Skeletal muscle tissue (tissue), 4 donors: ENCODE results near the gene PALM2AKAP2. TPM values are rescaled to one million over a fixed set of nuclear protein-coding genes. Genes with fewer than 3 reads are reported as not detected.

Source experiments
- H3K27ac ChIP-seq: one replicate; pipeline ENCODE4 v1.7.0; 2013; ENCODE audit warnings: mild to moderate bottlenecking, low read depth, low read length, inconsistent platforms
- H3K27me3 ChIP-seq, 3 donors: one replicate each; pipeline ENCODE4 v1.7.0; 2013; ENCODE audit warnings: low read length in 3 of 3; ENCODE audit not compliant: control insufficient read depth in 3 of 3, insufficient read depth in 3 of 3
- H3K36me3 ChIP-seq, 3 donors: one replicate each; pipeline ENCODE4 v1.7.0; 2013; ENCODE audit warnings: low read length in 3 of 3; ENCODE audit not compliant: control insufficient read depth in 3 of 3, insufficient read depth in 3 of 3
- H3K4me1 ChIP-seq, 3 donors: one replicate each; pipeline ENCODE4 v1.7.0; 2013; ENCODE audit warnings: low read length in 3 of 3, mild to moderate bottlenecking in 3 of 3; ENCODE audit not compliant: control insufficient read depth in 3 of 3, insufficient read depth in 3 of 3
- H3K4me3 ChIP-seq, 3 donors: one replicate each; pipeline ENCODE4 v1.7.0; 2013; ENCODE audit warnings: low read length in 3 of 3
- H3K9ac ChIP-seq, 3 donors: one replicate each; pipeline ENCODE4 v1.7.0; 2013; ENCODE audit warnings: low read length in 3 of 3, mild to moderate bottlenecking in 3 of 3, moderate library complexity in 2 of 3, low read depth in 1 of 3
- H3K9me3 ChIP-seq, 3 donors: one replicate each; pipeline ENCODE4 v1.7.0; 2013; ENCODE audit warnings: low read length in 3 of 3; ENCODE audit not compliant: control insufficient read depth in 3 of 3
- total RNA-seq: library from RNA; depleted of rRNA; stranded (reverse); fragments of >200 nt; gene quantifications from one replicate; pipeline ENCODE4 v1.2.3, GENCODE V29; 2014
- donor health status: Osteomylitis.

The PALM2AKAP2 gene
- total RNA-seq, 1 donor from 2014 or later = 24.0 TPM

DNA sequence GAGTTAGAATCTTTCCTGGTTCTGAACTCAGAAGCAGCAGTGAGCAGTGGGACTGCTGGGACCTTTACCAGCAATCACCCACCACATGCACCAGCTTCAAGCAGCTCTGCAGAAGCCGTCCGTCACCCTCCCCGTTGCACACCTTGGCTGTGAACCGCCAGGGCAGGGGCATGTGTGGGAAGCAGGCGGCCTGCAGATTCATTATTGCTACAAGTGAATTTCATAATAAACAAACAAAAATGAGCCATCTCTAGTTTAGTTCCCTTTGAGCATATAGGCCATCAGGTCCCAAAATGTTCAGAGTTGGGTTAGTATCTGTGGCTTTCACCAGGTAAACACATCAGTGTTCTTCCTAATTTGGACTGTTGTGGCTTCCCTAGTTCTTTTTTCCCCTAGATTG, 17.5 kb downstream of the PALM2AKAP2 start:
- H3K27ac ChIP-seq = no peak overlapping the region

DNA sequence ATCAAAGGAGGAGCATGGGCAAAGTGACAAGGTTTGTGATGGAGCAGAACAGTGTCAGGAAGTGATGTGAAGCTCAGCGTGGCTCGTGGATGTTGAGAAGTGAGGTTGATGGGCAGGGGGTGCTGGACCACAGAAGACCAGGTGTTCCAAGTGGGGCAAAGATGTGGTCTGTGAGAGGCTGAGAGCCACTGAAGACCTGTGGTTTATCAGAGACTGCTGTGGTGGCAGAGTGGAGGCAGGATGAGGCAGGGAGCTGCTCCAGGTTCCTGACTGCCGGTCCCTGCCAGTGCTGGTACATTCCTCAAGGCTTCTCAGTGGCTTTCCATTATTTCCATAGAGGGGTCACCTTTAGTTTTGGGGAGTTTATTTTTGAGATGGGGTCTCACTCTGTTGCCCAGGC, 19.1 kb downstream of the PALM2AKAP2 start:
- peaks cover 2 to 4% (median 3%) of the 10 kb centered on the region in 3 donors for H3K4me1 ChIP-seq
- no peak overlapping the region for H3K9ac ChIP-seq
- no peak overlapping the region for H3K27ac ChIP-seq

More for the DNA sequence above, 17.5 kb downstream of the PALM2AKAP2 start:
- Histone ChIP-seq H3K36me3 (no peaks in the 10 kb centered on the region), H3K27me3 (no peaks in the 10 kb centered on the region), H3K4me3 (no peak overlapping the region), H3K9me3 (no peaks in the 10 kb centered on the region), H3K4me1 (peaks cover 4 to 12% (median 9%) of the 10 kb centered on the region in 3 donors), H3K9ac (no peak overlapping the region)

DNA sequence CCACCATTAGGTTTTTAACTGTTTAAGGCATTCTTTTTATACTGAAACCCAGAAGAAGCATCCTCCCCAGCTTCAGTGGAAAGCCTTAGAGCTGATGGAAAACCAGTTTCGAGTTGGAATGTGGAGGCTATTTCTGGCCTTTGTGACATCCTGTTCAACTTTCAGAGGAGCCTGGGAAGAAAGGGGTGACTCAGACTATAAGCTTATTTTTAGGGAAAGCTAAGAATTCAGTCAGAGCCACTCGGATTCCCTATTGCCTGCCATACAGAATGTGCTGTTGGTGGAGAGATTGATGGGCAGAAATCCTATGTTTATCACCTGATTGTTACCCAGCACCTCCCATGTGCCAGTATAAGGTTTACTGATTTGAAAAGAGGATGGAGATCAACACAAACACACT, 19.8 kb downstream of the PALM2AKAP2 start:
- Histone ChIP-seq H3K4me3 (no peak overlapping the region), H3K36me3 (no peaks in the 10 kb centered on the region), H3K27ac (no peak overlapping the region), H3K9ac (no peak overlapping the region), H3K4me1 (peaks cover 0 to 2% (median 0%) of the 10 kb centered on the region in 3 donors), H3K9me3 (no peaks in the 10 kb centered on the region), H3K27me3 (no peaks in the 10 kb centered on the region)

More for the DNA sequence above, 19.1 kb downstream of the PALM2AKAP2 start:
- Histone ChIP-seq H3K27me3 (no peaks in the 10 kb centered on the region), H3K4me3 (no peak overlapping the region), H3K9me3 (no peaks in the 10 kb centered on the region), H3K36me3 (no peaks in the 10 kb centered on the region)

DNA sequence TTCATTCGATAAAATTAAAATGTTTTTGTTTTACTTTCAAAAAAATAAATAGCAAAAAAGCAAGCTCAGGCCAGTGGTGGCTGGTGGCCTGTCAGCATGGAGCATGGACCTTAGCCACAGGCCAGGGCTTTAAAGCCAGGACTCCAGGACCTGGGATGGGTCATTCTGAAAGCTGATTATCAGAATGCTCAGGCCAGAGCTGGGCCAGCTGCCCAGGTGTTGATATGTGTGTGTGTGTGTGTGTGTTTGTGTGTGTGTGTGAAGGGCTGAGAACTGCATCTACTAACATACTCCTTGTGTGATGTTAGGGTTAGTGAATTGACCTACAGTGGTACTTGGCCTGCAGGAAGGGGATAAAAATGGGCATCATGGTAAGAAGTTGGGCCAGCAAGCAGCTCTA, 21.5 kb downstream of the PALM2AKAP2 start:
- Histone ChIP-seq H3K36me3 (no peaks in the 10 kb centered on the region), H3K9me3 (no peaks in the 10 kb centered on the region), H3K4me1 (peaks cover 0 to 2% (median 0%) of the 10 kb centered on the region in 3 donors), H3K27ac (no peak overlapping the region), H3K4me3 (no peak overlapping the region), H3K27me3 (no peaks in the 10 kb centered on the region), H3K9ac (no peak overlapping the region)

DNA sequence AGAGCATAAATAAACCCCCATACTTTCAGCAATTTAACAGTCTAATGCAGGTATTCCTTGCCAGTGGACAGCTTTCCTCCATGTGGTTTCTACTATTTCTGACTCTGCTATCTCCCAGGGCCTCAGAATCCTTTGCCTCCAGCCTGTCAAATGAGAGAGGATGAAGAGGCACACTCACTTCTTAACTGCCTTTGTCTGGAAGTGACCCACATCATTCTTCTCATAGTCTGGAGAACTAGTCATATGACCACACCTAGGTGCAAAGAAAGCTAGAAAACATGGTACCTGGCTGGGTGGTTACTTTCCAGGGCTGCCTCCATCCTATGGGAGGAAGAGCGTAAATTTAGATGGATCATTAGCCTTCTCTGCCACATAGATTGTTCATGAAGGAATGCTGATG, 22.5 kb downstream of the PALM2AKAP2 start:
- Histone ChIP-seq H3K4me3 (no peak overlapping the region), H3K9me3 (no peaks in the 10 kb centered on the region), H3K4me1 (peaks cover 0 to 2% (median 0%) of the 10 kb centered on the region in 3 donors), H3K36me3 (no peaks in the 10 kb centered on the region), H3K9ac (no peak overlapping the region), H3K27me3 (no peaks in the 10 kb centered on the region), H3K27ac (no peak overlapping the region)

DNA sequence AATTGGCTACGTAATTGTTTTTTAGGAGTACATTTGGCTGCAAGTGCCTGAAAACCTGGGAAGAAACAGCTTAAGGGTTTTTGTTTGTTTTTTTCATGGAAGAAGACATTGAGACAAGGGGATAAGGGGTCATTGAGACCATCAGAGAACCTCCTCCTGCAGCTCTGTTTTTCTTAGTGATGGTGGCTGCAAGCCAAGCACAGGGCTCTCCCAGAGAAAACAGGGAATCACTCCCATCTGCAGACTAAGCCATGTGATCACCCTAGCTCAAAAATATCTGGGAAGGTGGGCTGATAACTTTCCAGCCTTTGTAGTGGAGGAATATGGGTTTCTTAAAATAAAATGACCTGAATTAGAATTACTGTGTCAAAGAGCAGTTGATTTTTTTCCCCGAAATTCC, 25.1 kb downstream of the PALM2AKAP2 start:
- Histone ChIP-seq H3K9me3 (no peaks in the 10 kb centered on the region), H3K9ac (no peak overlapping the region), H3K4me1 (no peaks in the 10 kb centered on the region), H3K36me3 (no peaks in the 10 kb centered on the region), H3K27me3 (no peaks in the 10 kb centered on the region), H3K4me3 (no peak overlapping the region), H3K27ac (no peak overlapping the region)

DNA sequence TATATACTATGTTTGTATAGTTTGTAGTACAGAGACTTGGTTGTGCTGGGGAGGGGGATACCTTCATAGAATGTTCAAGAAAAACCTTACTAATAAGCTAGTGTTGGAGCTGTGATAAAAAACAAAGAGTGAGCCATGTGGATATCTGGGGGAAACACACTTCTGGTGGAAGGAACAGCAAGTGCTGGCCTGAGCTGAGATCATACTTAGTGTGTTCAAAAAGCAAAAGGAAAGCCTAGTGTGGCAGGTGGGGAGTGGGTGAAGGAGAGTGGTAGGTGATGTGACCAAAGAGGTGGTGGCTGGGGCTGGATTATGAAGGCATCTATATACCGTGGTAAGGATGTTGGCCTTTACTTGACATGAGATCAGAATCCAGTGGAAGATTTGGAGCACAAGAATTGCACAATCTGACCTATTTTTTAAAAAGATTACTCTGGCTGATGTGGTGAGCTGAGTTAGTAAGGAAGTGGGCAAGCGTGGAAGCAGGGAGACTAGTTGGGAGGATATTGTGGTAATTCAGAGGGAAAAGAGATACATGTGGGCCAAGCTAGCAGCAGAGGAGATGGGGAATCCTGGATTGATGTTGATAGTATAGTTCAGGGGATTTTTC, 26.6 kb downstream of the PALM2AKAP2 start:
- H3K4me3 ChIP-seq = no peak overlapping the region
- no peaks in the 10 kb centered on the region for H3K4me1 ChIP-seq
- H3K36me3 ChIP-seq = no peaks in the 10 kb centered on the region
- no peak overlapping the region for H3K9ac ChIP-seq
- H3K9me3 ChIP-seq = no peaks in the 10 kb centered on the region
- H3K27ac ChIP-seq = peak overlapping the region; percentile 43
- no peaks in the 10 kb centered on the region for H3K27me3 ChIP-seq

DNA sequence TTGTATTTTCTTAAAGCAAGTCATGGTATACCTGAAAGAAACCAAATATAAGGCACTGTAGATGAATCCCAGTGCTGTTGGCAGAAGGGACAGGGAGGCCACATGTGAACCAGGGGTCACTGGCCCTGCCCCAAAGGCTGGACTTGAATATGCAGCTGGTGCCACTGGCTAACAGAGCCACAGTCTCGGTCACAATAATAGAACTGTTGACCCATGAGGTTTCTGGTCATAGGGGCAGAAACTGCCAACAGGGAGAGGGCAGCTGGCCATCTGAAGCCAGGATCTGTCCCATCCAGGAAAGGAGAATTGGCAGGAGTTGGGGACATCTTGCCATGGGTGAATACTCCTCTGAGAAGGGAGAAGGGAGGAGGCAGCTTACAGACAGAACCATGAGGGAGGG, 31.9 kb downstream of the PALM2AKAP2 start:
- no peaks in the 10 kb centered on the region for H3K36me3 ChIP-seq

DNA sequence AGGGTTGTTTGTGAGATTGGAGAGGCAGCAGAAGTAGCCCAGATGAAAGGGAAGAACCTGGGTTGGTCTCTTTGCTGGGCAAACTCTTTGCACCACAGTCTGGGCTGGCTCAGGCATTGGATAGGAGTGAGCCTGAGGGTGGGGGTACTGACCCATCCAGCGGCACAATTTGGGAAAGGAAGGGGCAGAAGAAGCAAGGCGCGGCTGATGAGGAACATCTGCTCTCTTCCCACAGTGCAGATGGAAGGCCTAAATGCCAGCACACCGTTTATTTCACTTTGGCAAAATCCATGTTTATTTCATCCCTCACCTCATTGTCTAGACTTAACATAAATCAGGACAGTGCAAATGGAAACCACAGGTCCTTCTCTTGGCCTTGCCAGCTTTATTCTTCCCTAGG, 32.3 kb downstream of the PALM2AKAP2 start:
- H3K4me1 ChIP-seq = peaks cover 0 to 7% (median 4%) of the 10 kb centered on the region in 3 donors
- no peaks in the 10 kb centered on the region for H3K36me3 ChIP-seq
- no peaks in the 10 kb centered on the region for H3K9me3 ChIP-seq
- no peak overlapping the region for H3K9ac ChIP-seq
- no peak overlapping the region for H3K4me3 ChIP-seq
- no peaks in the 10 kb centered on the region for H3K27me3 ChIP-seq
- H3K27ac ChIP-seq = no peak overlapping the region

More for the DNA sequence above, 31.9 kb downstream of the PALM2AKAP2 start:
- no peaks in the 10 kb centered on the region for H3K9me3 ChIP-seq
- no peak overlapping the region for H3K4me3 ChIP-seq
- H3K4me1 ChIP-seq = peaks cover 0 to 7% (median 4%) of the 10 kb centered on the region in 3 donors
- H3K27me3 ChIP-seq = no peaks in the 10 kb centered on the region
- H3K27ac ChIP-seq = no peak overlapping the region
- H3K9ac ChIP-seq = no peak overlapping the region

DNA sequence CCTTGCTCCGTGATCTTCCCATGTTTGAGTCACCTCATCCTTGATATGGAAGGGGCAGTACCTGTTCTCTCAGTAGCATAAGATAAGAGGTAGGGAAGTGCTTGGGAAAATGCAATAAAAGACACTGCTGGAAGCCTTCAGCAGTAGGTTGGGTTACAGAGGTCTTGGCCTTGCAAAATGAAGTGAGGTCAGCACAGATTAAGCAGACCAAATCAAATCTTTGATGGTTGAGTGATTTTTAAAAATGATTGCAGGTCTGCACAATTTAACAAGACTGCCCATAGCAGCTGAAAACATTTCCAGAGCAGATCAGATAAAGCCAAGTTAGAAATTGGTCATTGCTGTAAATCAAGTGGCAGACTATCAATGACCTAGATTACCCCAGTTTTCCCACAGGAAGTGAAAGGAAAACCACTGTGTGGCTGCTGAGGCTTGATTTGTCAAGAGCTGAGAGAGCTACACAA, 32.9 kb downstream of the PALM2AKAP2 start:
- Histone ChIP-seq H3K9me3 (no peaks in the 10 kb centered on the region), H3K27ac (no peak overlapping the region), H3K4me1 (peaks cover 3 to 7% (median 4%) of the 10 kb centered on the region in 3 donors), H3K36me3 (no peaks in the 10 kb centered on the region), H3K27me3 (no peaks in the 10 kb centered on the region), H3K9ac (no peak overlapping the region), H3K4me3 (no peak overlapping the region)
